Psoas muscle (tissue), 8 donors: Measurements from ENCODE around the gene SLC44A2. TPM values are rescaled to one million over a fixed set of nuclear protein-coding genes. Genes with fewer than 3 reads are reported as not detected.

Experiments
- ATAC-seq, 4 donors: fragments of 200-7000 bp; cut with Tn5 transposase; one replicate each; pipeline ENCODE4 v1.9.1; 2020; ENCODE audit warnings: moderate library complexity in 3 of 4, mild to moderate bottlenecking in 2 of 4
- DNase-seq, 2 donors: peaks; one replicate each; pipeline ENCODE4 v3.0.0-alpha.2; 2020
- H3K27ac ChIP-seq: fragments of 200-600 bp; one replicate; pipeline ENCODE4 v1.8.0; 2022
- H3K27me3 ChIP-seq, 3 donors: fragments of 200-600 bp in 1 of 3; one replicate each; pipeline versions ENCODE4 v1.6.1 to v1.8.0; 2013 to 2022; ENCODE audit warnings: low read length in 2 of 3, mild to moderate bottlenecking in 2 of 3, moderate library complexity in 1 of 3; ENCODE audit not compliant: insufficient read depth in 3 of 3
- H3K36me3 ChIP-seq, 2 donors: fragments of 200-600 bp in 1 of 2; one replicate each; pipeline versions ENCODE4 v1.6.1 to v1.8.0; 2013 to 2022; ENCODE audit warnings: low read depth in 1 of 2, mild to moderate bottlenecking in 1 of 2, moderate library complexity in 1 of 2; ENCODE audit not compliant: insufficient read depth in 1 of 2
- H3K4me1 ChIP-seq: fragments of 200-600 bp; one replicate; pipeline ENCODE4 v1.8.0; 2022
- H3K4me3 ChIP-seq: fragments of 200-600 bp; one replicate; pipeline ENCODE4 v1.8.0; 2022; ENCODE audit warnings: mild to moderate bottlenecking
- H3K9me3 ChIP-seq: fragments of 200-600 bp; one replicate; pipeline ENCODE4 v1.8.0; 2022
- WGBS, 3 donors: extraction: QIAGEN DNeasy Blood & Tissue Kit; methylation state at CpG; one replicate each; pipeline versions ENCODE4 v1.1.6 to v1.1.7; 2013; 5-methylcytosine and 5-hydroxymethylcytosine counted together
- intact Hi-C, 2 donors: fragments of 100-400 bp; cut with DNase I; formaldehyde crosslinking; loops; one replicate each; pipeline versions ENCODE4 v1.11.0 to v1.14.2; 2022
- polyA plus RNA-seq, 3 donors: library from polyadenylated mRNA; stranded (reverse); fragments of 200-250 nt; gene quantifications; one replicate each; pipeline ENCODE4 v1.2.3, GENCODE V29; 2013
- total RNA-seq, 4 donors: library from RNA; stranded (reverse); fragmentation: NEBNext Ultra II Directional in 2 of 4; extraction: Animal tissue kit (Norgen Biotek cat#: 25700) in 2 of 4; gene quantifications; one replicate each; pipeline versions ENCODE4 v1.2.1 to v1.2.4, GENCODE V29; 2021 to 2023
- TF ChIP-seq, protein P1 (sequence below): fragments of 200-600 bp; IDR thresholded peaks from one replicate; pipeline ENCODE4 v1.8.0; 2022; ENCODE audit warnings: antibody characterized with exemption
- donor health status: healthy with polysubstance abuse.
- donor health status: DM: no; HTN: no; CAD: no; lungs with moderate emphysema.
- donor health status: Bipolar disorder and iron deficiency.
- donor health status: healthy.
- donor health status: DM: yes; HTN: yes; CAD: no.
- donor health status: DM: no; HTN: no; CAD: no.
- donor health status: DM: no; HTN: no; CAD: no.
- donor health status: DM: yes; HTN: yes; CAD: no.

The SLC44A2 gene
- total and polyA plus RNA-seq, 7 donors: 36.3 to 104 (median 73.8) TPM

- Histone ChIP-seq H3K36me3 (peaks cover 19 to 100% of the 10 kb centered on the region in 2 donors), H3K4me3 (no peak overlapping the region), H3K27me3 (no peaks in the 10 kb centered on the region), H3K4me1 (no peaks in the 10 kb centered on the region), H3K27ac (no peak overlapping the region), H3K9me3 (no peaks in the 10 kb centered on the region)
- TF ChIP-seq, protein P1, sequence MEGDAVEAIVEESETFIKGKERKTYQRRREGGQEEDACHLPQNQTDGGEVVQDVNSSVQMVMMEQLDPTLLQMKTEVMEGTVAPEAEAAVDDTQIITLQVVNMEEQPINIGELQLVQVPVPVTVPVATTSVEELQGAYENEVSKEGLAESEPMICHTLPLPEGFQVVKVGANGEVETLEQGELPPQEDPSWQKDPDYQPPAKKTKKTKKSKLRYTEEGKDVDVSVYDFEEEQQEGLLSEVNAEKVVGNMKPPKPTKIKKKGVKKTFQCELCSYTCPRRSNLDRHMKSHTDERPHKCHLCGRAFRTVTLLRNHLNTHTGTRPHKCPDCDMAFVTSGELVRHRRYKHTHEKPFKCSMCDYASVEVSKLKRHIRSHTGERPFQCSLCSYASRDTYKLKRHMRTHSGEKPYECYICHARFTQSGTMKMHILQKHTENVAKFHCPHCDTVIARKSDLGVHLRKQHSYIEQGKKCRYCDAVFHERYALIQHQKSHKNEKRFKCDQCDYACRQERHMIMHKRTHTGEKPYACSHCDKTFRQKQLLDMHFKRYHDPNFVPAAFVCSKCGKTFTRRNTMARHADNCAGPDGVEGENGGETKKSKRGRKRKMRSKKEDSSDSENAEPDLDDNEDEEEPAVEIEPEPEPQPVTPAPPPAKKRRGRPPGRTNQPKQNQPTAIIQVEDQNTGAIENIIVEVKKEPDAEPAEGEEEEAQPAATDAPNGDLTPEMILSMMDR: no peak
- DNase-seq (no peak), ATAC-seq (no peak)
- intact Hi-C loops: no loop called here
- WGBS, 3 donors: 87 to 89% (median 87%) methylated on average over 15 of the region's 15 CpGs
Observed at GRCh38 chr19:10682397-10683063, 57.2 kb downstream of the SLC44A2 start.

GRCh38 chr19:10683064-10683426, 57.7 kb downstream of the SLC44A2 start:
- no peaks in the 10 kb centered on the region for H3K4me1 ChIP-seq
- H3K27ac ChIP-seq: no peak overlapping the region
- no peaks in the 10 kb centered on the region for H3K9me3 ChIP-seq
- TF ChIP-seq, protein P1: no peak
- intact Hi-C loops: no loop called here
- WGBS, 3 donors: 88 to 91% (median 88%) methylated on average over 15 of the region's 15 CpGs
- peaks cover 19 to 100% of the 10 kb centered on the region in 2 donors for H3K36me3 ChIP-seq
- H3K27me3 ChIP-seq: no peaks in the 10 kb centered on the region
- no peak for DNase-seq
- ATAC-seq: no peak
- H3K4me3 ChIP-seq: no peak overlapping the region

DNA sequence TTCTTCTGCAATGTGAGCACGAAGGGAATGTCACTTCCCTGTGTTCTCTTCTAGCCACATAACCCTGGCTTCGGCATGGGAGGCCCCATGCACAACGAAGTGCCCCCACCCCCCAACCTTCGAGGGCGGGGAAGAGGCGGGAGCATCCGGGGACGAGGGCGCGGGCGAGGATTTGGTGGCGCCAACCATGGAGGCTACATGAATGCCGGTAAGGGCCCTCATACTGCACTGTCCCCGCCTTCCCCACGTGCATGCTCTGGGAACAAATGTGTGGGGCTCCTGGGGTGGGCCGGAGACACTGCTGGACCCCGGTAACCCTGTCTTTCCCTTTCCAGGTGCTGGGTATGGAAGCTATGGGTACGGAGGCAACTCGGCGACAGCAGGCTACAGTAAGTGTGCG, 58.2 kb downstream of the SLC44A2 start:
- Histone ChIP-seq H3K36me3 (peaks cover 19 to 100% of the 10 kb centered on the region in 2 donors), H3K4me1 (no peaks in the 10 kb centered on the region), H3K27me3 (no peaks in the 10 kb centered on the region), H3K27ac (no peak overlapping the region), H3K4me3 (no peak overlapping the region), H3K9me3 (no peaks in the 10 kb centered on the region)
- 84 to 91% (median 90%) methylated on average over 20 to 21 of the region's 21 CpGs for WGBS, 3 donors
- TF ChIP-seq, protein P1: no peak
- no peak for ATAC-seq
- DNase-seq: no peak
- intact Hi-C loops: no loop called here

DNA sequence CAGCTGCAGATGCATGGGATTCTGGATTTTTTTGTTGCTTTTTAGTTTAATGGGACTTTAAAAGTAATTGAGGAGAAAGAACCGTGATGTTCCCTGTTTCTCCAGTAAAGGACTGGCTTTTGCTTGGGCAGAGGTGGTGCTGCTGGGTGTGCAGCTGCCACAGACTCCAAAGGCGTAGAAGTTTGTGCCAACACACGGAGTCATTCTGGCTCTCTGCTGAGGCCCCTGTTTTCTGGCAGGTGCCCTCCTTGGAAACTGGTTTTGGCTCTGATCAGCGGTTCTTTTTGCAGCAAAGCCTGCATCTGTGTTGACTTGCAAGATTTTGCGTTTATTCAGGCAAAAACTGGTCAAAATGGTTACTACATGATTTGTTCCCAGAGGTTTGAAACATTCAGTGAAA, 59.9 kb downstream of the SLC44A2 start:
- Histone ChIP-seq H3K27ac (no peak overlapping the region), H3K36me3 (peaks cover 19 to 100% of the 10 kb centered on the region in 2 donors)
- 25 to 41% (median 27%) methylated on average over 5 of the region's 5 CpGs for WGBS, 3 donors

More for the DNA sequence above, 59.9 kb downstream of the SLC44A2 start:
- DNase-seq: no peak
- TF ChIP-seq, protein P1: no peak
- Histone ChIP-seq H3K4me1 (no peaks in the 10 kb centered on the region), H3K4me3 (no peak overlapping the region), H3K27me3 (no peaks in the 10 kb centered on the region), H3K9me3 (no peaks in the 10 kb centered on the region)
- no peak for ATAC-seq
- intact Hi-C loops: no loop called here
